GM21619 (cell line): ENCODE results near the gene PLCB1.

Experiments
- ATAC-seq: cut with Tn5 transposase; IDR thresholded peaks from one replicate; pipeline ENCODE4 v1.9.1; 2021; ENCODE audit not compliant: unreplicated experiment

Gene PLCB1

GRCh38 chr20:8474027-8474668 is 342.1 kb downstream of the PLCB1 start:
- no peak for ATAC-seq

GRCh38 chr20:8476021-8476420 is 344.0 kb downstream of the PLCB1 start:
- no peak for ATAC-seq

- no peak for ATAC-seq
Measured at GRCh38 chr20:8480597-8480996, 348.5 kb downstream of the PLCB1 start.

- no peak for ATAC-seq
Measured at GRCh38 chr20:8487696-8488095, 355.6 kb downstream of the PLCB1 start.

GRCh38 chr20:8489094-8489883 is 357.2 kb downstream of the PLCB1 start:
- no peak for ATAC-seq

- ATAC-seq: no peak
Measured at GRCh38 chr20:8490076-8490830, 358.2 kb downstream of the PLCB1 start.

- ATAC-seq: no peak
Measured at GRCh38 chr20:8492173-8492572, 360.1 kb downstream of the PLCB1 start.

GRCh38 chr20:8498571-8498970 is 366.5 kb downstream of the PLCB1 start:
- no peak for ATAC-seq

- ATAC-seq: no peak
Measured at GRCh38 chr20:8504030-8504429, 372.0 kb downstream of the PLCB1 start.

- ATAC-seq: no peak
Measured at GRCh38 chr20:8505476-8506200, 373.6 kb downstream of the PLCB1 start.

GRCh38 chr20:8507231-8507630 is 375.2 kb downstream of the PLCB1 start:
- ATAC-seq: no peak

GRCh38 chr20:8509809-8510208 is 377.7 kb downstream of the PLCB1 start:
- no peak for ATAC-seq

- ATAC-seq: no peak
Measured at GRCh38 chr20:8510808-8511207, 378.7 kb downstream of the PLCB1 start.

GRCh38 chr20:8512003-8512402 is 379.9 kb downstream of the PLCB1 start:
- ATAC-seq: no peak

- no peak for ATAC-seq
Measured at GRCh38 chr20:8515810-8516435, 383.9 kb downstream of the PLCB1 start.

GRCh38 chr20:8518878-8519277 is 386.8 kb downstream of the PLCB1 start:
- ATAC-seq: no peak

GRCh38 chr20:8519887-8520286 is 387.8 kb downstream of the PLCB1 start:
- no peak for ATAC-seq

GRCh38 chr20:8522168-8522567 is 390.1 kb downstream of the PLCB1 start:
- no peak for ATAC-seq

- no peak for ATAC-seq
Measured at GRCh38 chr20:8523684-8524083, 391.6 kb downstream of the PLCB1 start.

GRCh38 chr20:8524101-8525016 is 392.3 kb downstream of the PLCB1 start:
- no peak for ATAC-seq
